GM21447 (cell line): ENCODE results near the gene CPA1.

Experiments used
- ATAC-seq: cut with Tn5 transposase; IDR thresholded peaks from one replicate; pipeline ENCODE4 v1.9.1; 2021; ENCODE audit not compliant: unreplicated experiment

The CPA1 gene

DNA sequence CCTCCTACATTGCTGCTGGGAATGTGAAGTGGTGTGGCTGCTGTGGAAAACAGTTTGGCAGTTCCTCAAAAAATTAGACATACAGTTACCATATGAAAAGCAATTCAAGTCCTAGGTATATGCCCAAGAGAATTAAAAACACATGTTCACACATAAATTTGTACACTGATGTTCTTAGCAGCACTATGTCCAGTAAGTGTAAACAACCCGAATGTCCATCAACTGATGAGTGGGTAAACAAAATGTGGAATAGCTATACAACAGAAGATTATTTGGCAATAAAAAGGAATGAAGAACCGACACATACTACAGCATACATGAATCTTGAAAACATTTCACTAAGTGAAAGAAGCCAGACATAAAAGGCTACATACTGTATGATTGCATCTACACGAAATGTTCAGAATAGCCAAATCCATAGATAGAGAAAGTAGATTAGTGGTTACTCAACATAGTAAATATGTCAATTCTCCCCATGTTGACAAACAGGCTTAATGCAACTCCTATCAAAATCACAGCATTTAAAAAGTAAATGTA lies 43.3 kb downstream of the CPA1 start:
- no peak for ATAC-seq

DNA sequence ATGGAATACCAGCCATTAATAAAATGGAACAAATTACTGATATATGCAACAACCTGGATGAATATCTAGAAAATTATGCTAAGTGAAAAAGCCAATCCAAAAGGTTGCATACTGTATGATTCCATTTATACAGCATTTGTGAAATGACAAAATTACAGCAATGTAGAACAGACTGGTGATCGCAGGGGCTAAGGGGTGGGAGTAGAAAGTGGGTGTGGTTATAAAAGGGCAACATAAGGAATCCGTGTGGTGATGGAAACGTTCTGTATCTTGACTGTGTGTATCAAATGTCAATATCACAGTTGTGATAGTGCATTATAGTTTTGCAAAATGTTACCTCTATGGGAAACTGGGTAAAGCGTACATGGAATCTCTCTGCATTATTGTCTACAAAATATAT lies 45.5 kb downstream of the CPA1 start:
- ATAC-seq = no peak

DNA sequence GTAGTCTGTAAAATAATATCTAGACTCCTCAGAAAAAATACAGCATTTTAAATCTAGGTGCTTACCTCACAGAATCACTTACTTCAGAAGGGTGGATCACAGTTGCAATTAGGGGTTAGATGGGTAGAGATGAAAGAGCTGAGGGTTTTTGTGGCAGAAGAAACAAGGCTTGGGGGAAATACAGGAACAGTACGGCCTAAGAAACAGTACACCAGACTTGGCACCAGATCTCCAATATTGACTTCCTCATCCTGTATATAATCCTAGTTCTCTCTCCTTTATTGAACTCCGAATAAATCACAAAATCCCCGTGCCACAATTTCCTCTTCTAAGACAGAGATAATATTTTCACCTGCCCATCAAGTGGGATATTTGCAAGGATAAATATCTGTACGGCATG lies 46.3 kb downstream of the CPA1 start:
- ATAC-seq = no peak

DNA sequence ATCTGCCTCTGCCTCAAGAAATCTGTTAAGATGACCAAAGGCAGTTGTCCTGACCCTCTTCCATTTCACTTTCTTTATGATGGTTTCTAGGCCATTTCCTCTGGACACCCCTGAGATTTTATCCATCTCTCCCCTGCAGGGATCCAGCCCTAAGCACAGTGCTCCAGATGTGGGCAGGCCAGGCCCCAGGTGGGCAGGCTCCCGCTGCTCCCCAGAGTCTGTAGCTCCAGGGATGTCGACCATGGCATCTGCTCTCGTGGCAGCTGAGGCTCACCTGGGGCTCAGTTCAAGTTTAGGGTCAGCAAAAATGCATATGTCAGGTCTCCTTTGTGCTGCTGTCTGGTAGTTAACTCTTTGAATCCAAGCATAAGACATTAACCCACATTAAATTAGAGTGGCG lies 48.7 kb downstream of the CPA1 start:
- ATAC-seq = no peak

DNA sequence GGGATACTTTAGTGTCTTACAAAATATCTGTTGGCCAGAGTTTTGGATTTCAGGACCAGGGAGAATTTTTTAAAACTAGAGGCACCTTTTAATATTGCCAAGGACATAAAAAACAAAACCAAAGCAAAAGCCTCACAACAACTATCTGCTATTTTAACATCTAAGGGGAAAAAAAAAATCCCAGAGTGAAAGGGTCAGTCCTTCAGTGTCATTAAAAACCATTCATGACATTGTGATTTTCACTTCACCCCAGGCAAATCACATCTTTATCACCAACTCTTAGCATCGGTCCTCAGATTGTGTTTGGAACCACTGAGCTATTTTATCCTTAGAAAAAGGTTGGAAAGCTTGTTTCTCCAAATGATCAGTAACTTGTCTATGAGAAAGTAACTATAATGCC lies 49.8 kb downstream of the CPA1 start:
- no peak for ATAC-seq

DNA sequence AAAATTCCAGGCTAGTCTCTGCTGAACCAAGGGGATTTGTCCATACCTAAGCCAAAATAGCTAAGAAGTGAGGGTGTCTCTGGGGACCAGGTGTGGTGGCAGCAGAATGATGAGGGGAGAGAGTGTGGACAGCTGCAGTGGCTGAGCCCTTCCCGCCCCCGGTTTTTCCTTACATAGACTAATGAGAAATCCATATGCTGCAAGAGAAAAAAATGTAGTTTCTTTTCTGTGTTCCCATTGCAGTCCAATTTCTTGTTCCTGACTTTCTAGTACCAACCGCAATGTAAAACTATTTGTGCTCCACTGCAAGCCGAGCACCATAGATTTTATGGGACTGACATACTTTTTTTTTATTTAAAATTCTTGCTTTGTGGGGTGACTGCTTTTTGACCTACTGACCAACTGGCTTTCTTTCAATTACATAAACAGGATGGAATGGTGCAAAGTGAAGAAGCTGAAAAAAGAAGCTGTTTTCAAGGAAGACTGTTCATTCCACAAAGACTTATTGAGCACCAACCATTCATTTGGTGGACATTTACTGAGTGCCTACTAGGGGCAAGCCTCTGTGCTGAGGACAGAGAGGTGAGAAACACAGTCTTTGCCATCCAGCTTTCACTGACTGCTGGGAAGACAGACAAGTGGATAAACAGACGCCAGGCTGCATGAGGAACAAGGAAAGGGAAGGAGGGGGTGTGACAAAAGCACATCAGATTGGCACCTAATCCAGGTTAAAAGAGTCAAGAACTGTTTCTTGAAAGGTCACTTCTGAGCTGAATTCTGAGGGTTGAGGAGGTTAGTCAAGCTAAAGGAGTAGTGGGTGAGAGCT lies 50.8 kb downstream of the CPA1 start:
- ATAC-seq = no peak

DNA sequence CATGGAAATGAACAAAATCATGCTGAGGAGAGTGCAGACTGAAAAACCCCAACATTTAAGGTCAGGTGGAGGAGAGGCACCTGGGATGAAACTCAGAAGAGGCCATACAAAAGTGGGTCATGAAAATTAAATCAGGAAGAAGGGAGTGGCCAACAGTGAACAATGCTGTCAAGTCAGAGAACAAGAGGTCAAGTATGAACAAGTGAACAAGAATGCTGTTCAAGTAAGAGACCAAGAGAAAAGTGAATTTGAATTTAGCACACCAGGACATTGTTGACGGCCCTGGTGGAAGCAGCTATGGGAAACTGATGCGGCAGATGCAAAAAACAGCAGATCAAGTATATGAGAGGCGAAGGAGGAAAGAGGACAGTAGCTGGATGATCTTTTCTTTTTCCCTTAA lies 52.6 kb downstream of the CPA1 start:
- ATAC-seq = no peak

DNA sequence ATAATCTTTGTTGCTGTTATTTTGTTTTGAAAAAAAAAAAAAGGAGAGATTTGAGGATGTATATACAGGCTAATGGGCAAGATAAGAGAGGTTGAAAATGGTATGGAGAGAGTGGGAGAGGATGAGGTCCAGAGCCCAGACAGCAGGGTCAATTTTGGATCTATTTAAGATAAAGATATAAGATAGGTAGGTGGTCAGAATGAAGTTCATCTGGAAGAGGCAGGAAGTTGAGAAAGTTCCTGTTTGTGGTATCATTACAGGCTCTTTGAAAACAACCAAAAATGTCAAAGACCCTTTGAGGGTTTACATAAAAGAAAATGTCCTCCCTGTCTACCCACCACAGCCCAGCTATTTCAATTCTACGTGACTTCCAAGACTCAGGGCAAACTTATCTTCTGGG lies 53.0 kb downstream of the CPA1 start:
- ATAC-seq = no peak

DNA sequence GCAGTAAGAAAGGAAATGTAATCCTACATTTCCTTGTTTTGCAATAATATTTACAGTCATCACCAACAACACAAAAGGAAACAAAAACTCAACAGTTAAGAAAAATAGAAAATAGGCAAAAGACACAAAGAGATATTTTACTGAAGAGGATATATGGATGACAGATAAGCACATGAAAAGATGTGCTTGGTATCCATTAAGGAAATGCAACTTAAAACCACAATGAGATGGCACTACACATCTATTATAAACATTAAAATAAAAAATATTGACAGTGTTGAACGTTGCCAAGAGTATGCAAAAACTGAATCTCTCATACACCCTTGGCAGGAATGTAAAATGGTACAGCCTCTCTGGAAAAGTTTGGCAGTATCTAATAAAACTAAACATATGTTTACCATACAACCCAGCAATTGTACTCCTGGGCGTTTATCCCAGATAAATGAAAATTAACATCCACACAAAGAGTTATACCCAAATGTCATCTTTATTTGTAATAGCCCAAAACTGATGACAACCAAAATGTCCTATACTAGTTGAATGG lies 55.1 kb downstream of the CPA1 start:
- ATAC-seq = no peak

DNA sequence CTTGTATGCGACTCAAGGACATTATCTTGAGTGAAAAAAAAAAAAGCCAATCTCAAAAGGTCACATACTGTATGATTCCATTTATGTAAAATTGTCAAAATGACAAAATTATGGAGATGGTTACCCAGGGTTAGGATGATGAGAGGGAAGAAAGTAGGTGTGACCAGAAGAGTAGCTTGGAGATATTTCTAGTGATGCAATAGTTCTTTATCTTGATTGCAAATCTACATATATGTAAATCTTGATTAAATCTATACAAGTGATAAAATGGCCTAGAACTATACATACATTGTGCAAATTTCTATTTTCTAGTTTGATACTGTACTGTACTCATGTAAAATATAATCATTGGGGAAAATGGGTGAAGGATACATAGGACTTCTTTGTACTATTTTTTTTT lies 56.0 kb downstream of the CPA1 start:
- no peak for ATAC-seq
